NOMO-1 (cell line): ENCODE measurements around the gene ADAT2.

ENCODE experiments used
- DNase-seq, 2 experiments: peaks; one replicate each; lab custom pipeline; 2025; ENCODE audit not compliant: unreplicated experiment in 2 of 2; lab: John Stamatoyannopoulos, UW

ADAT2 gene

GRCh38 chr6:143441680-143442545 is 8.6 kb downstream of the ADAT2 start:
- no peak for DNase-seq

GRCh38 chr6:143441010-143441409 is 9.5 kb downstream of the ADAT2 start:
- no peak for DNase-seq

GRCh38 chr6:143432588-143432987 is 17.9 kb downstream of the ADAT2 start:
- DNase-seq = no peak

GRCh38 chr6:143431226-143431625 is 19.3 kb downstream of the ADAT2 start:
- no peak for DNase-seq

GRCh38 chr6:143429970-143430369 is 20.5 kb downstream of the ADAT2 start:
- DNase-seq = no peak

- peak; percentile 47 to 55 for DNase-seq
These were observed 23.2 kb downstream of the ADAT2 start for GRCh38 chr6:143427109-143427817.

GRCh38 chr6:143426026-143426425 is 24.5 kb downstream of the ADAT2 start:
- DNase-seq = no peak

- DNase-seq = no peak
These were observed 31.0 kb downstream of the ADAT2 start for GRCh38 chr6:143419526-143419925.

- no peak for DNase-seq
These were observed 35.7 kb downstream of the ADAT2 start for GRCh38 chr6:143414769-143415168.

GRCh38 chr6:143410859-143411270 is 39.6 kb downstream of the ADAT2 start:
- no peak for DNase-seq

GRCh38 chr6:143408787-143409162 is 41.7 kb downstream of the ADAT2 start:
- no peak for DNase-seq

- DNase-seq = no peak
These were observed 42.2 kb downstream of the ADAT2 start for GRCh38 chr6:143408151-143408786.

GRCh38 chr6:143406673-143407072 is 43.8 kb downstream of the ADAT2 start:
- DNase-seq = no peak

- DNase-seq = no peak
These were observed 44.9 kb downstream of the ADAT2 start for GRCh38 chr6:143405373-143406154.

- DNase-seq = no peak
These were observed 47.7 kb downstream of the ADAT2 start for GRCh38 chr6:143402721-143403336.

- DNase-seq = no peak
These were observed 48.7 kb downstream of the ADAT2 start for GRCh38 chr6:143401636-143402370.

GRCh38 chr6:143401068-143401446 is 49.4 kb downstream of the ADAT2 start:
- no peak for DNase-seq

- peak; percentile 74 to 80 for DNase-seq
These were observed 50.0 kb downstream of the ADAT2 start for GRCh38 chr6:143400258-143401067.

GRCh38 chr6:143399775-143400174 is 50.7 kb downstream of the ADAT2 start:
- DNase-seq = no peak
